DOHH2 (cell line): Measurements from ENCODE around the gene GSTA5.

ENCODE experiments used
- EZH2phosphoT487 ChIP-seq: fragments of 200-600 bp; sonication (generic); IDR thresholded peaks from 2 replicates; pipeline ENCODE4 v1.6.1; 2017; ENCODE audit warnings: borderline replicate concordance, mild to moderate bottlenecking, antibody characterized with exemption, low read length, moderate library complexity, mixed read lengths
- TF ChIP-seq, protein P1 (sequence below): fragments of 200-600 bp; sonication (generic); IDR thresholded peaks from one replicate; pipeline ENCODE4 v1.5.1; 2014; ENCODE audit warnings: antibody characterized with exemption, mild to moderate bottlenecking, low read depth, low read length; ENCODE audit not compliant: poor library complexity, severe bottlenecking

- TF ChIP-seq, protein P1, sequence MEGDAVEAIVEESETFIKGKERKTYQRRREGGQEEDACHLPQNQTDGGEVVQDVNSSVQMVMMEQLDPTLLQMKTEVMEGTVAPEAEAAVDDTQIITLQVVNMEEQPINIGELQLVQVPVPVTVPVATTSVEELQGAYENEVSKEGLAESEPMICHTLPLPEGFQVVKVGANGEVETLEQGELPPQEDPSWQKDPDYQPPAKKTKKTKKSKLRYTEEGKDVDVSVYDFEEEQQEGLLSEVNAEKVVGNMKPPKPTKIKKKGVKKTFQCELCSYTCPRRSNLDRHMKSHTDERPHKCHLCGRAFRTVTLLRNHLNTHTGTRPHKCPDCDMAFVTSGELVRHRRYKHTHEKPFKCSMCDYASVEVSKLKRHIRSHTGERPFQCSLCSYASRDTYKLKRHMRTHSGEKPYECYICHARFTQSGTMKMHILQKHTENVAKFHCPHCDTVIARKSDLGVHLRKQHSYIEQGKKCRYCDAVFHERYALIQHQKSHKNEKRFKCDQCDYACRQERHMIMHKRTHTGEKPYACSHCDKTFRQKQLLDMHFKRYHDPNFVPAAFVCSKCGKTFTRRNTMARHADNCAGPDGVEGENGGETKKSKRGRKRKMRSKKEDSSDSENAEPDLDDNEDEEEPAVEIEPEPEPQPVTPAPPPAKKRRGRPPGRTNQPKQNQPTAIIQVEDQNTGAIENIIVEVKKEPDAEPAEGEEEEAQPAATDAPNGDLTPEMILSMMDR, result no peak
- TF ChIP-seq EZH2phosphoT487, result no peak
These were observed 20.4 kb downstream of the GSTA5 start for GRCh38 chr6:52820198-52820597.
